MM.1S (cell line): ENCODE results near the gene H1-8.

Experiments
- DNase-seq: peaks from one replicate; pipeline ENCODE4 v3.0.0-alpha.2; 2015
- H2AFZ ChIP-seq: fragments of 300-600 bp; sonication (generic); 2 replicates; pipeline ENCODE4 v1.6.0; 2016; ENCODE audit warnings: antibody characterized with exemption, low read length
- H3F3A ChIP-seq: fragments of 300-600 bp; sonication (generic); 2 replicates; pipeline ENCODE4 v1.6.1; 2016; ENCODE audit warnings: mild to moderate bottlenecking, antibody characterized with exemption, low read length, moderate library complexity, mixed read lengths; ENCODE audit not compliant: insufficient read depth
- H3K27ac ChIP-seq: fragments of 300-600 bp; sonication (generic); 2 replicates; pipeline ENCODE4 v1.5.1; 2016; ENCODE audit warnings: mild to moderate bottlenecking, low read length
- H3K27me3 ChIP-seq: fragments of 300-600 bp; sonication (generic); replicated peaks from 2 replicates; pipeline ENCODE4 v1.6.0; 2016; ENCODE audit warnings: low read length; ENCODE audit not compliant: insufficient read depth
- H3K36me3 ChIP-seq: fragments of 300-600 bp; sonication (generic); replicated peaks from 2 replicates; pipeline ENCODE4 v1.6.1; 2016; ENCODE audit warnings: mild to moderate bottlenecking, low read length, mixed read lengths; ENCODE audit not compliant: insufficient read depth
- H3K4me1 ChIP-seq: fragments of 300-600 bp; sonication (generic); 2 replicates; pipeline ENCODE4 v1.6.1; 2016; ENCODE audit warnings: low read length, mixed read lengths
- H3K4me2 ChIP-seq: fragments of 300-600 bp; sonication (generic); 2 replicates; pipeline ENCODE4 v1.6.0; 2016; ENCODE audit warnings: low read depth, low read length
- H3K4me3 ChIP-seq: fragments of 300-600 bp; sonication (generic); 2 replicates; pipeline ENCODE4 v1.5.1; 2016; ENCODE audit warnings: low read length, mixed read lengths
- H3K79me2 ChIP-seq: fragments of 300-600 bp; sonication (generic); 2 replicates; pipeline ENCODE4 v1.6.1; 2016; ENCODE audit warnings: mixed run types, low read length, mixed read lengths
- H3K9ac ChIP-seq: fragments of 300-600 bp; sonication (generic); 2 replicates; pipeline ENCODE4 v1.6.1; 2016; ENCODE audit warnings: low read length, mixed read lengths
- H3K9me2 ChIP-seq: fragments of 300-600 bp; sonication (generic); replicated peaks from 2 replicates; pipeline ENCODE4 v1.6.1; 2016; ENCODE audit warnings: mild to moderate bottlenecking, low read length, mixed read lengths; ENCODE audit not compliant: insufficient read depth
- H3K9me3 ChIP-seq: fragments of 300-600 bp; sonication (generic); replicated peaks from 2 replicates; pipeline ENCODE4 v1.6.1; 2016; ENCODE audit warnings: mild to moderate bottlenecking, low read length, mixed read lengths; ENCODE audit not compliant: insufficient read depth
- H4K20me1 ChIP-seq: fragments of 300-600 bp; sonication (generic); 2 replicates; pipeline ENCODE4 v1.6.1; 2016; ENCODE audit warnings: mild to moderate bottlenecking, low read length, moderate library complexity, mixed read lengths; ENCODE audit not compliant: insufficient read depth
- CTCF ChIP-seq: fragments of 300-600 bp; sonication (generic); IDR thresholded peaks from 2 replicates; pipeline ENCODE4 v1.5.1; 2016; ENCODE audit warnings: antibody characterized with exemption, low read length, mixed read lengths
- EZH2 ChIP-seq: fragments of 300-600 bp; sonication (generic); optimal IDR thresholded peaks from 2 replicates; pipeline ENCODE3; 2017; ENCODE audit warnings: low read depth, mild to moderate bottlenecking, antibody characterized with exemption, low read length, mixed read lengths
- EZH2phosphoT487 ChIP-seq: fragments of 300-600 bp; sonication (generic); IDR thresholded peaks from 2 replicates; pipeline ENCODE4 v1.6.1; 2018; ENCODE audit warnings: antibody characterized with exemption, low read length

Gene H1-8

DNA sequence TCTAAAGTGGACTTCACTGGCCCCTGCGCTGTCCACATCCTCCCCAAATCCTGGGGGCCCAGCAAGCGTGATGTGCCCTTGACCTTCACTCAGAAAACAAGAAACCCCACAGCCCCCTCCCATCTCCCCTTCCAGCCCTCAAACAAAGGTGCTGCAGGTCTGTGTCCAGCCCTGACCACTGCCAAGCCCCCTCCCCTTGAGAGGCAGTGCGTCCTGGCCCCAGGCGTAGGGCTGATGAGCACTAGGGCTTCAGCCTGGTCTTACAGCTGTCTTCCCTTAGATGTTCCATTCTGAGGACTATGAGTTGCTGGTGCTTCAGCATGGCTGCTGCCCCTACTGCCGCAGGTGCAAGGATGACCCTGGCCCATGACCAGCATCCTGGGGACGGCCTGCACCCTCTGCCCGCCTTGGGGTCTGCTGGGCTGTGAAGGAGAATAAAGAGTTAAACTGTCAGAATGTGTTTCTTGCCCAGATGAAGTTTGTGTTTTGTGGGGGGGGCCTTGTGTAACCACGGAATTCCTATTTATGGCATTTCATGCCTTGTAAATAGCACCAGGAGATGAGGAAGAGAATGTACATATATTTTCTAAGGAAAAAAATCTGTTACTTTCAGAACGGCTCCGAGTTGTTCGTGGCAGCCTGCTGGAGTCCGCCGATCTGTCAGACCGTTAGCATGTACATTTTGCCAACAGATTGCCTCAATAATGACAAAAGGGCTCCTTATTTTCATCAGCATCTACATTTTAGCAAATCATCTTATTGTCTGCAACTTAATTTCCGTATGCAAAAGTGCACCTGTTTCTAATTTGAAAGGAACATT, 22.9 kb upstream of the H1-8 start:
- DNase-seq = no peak
- Histone ChIP-seq H3K36me3 (no peaks in the 10 kb centered on the region), H2AFZ (no peak overlapping the region), H3K9me2 (no peaks in the 10 kb centered on the region), H4K20me1 (no peaks in the 10 kb centered on the region), H3K4me3 (no peak overlapping the region), H3K9ac (no peak overlapping the region), H3K9me3 (no peaks in the 10 kb centered on the region), H3K27me3 (no peaks in the 10 kb centered on the region), H3K27ac (no peak overlapping the region), H3K79me2 (no peaks in the 10 kb centered on the region), H3K4me2 (no peak overlapping the region), H3F3A (no peaks in the 10 kb centered on the region), H3K4me1 (no peaks in the 10 kb centered on the region)
- TF ChIP-seq EZH2 (no peak), EZH2phosphoT487 (no peak), CTCF (no peak)

GRCh38 chr3:129520960-129521359, 22.0 kb upstream of the H1-8 start:
- Histone ChIP-seq H3K4me3 (no peak overlapping the region), H3K79me2 (no peaks in the 10 kb centered on the region)
- DNase-seq = no peak

GRCh38 chr3:129521611-129522010, 21.4 kb upstream of the H1-8 start:
- no peaks in the 10 kb centered on the region for H3K36me3 ChIP-seq
- no peak overlapping the region for H3K4me2 ChIP-seq
- no peaks in the 10 kb centered on the region for H3K9me3 ChIP-seq
- H3K9ac ChIP-seq = no peak overlapping the region
- H3K9me2 ChIP-seq = no peaks in the 10 kb centered on the region
- no peaks in the 10 kb centered on the region for H3F3A ChIP-seq
- DNase-seq = no peak
- no peak for TF ChIP-seq CTCF
- TF ChIP-seq EZH2 = no peak
- TF ChIP-seq EZH2phosphoT487 = no peak
- no peak overlapping the region for H2AFZ ChIP-seq
- H3K4me3 ChIP-seq = no peak overlapping the region
- no peaks in the 10 kb centered on the region for H4K20me1 ChIP-seq
- H3K27me3 ChIP-seq = no peaks in the 10 kb centered on the region
- H3K27ac ChIP-seq = no peak overlapping the region
- H3K79me2 ChIP-seq = no peaks in the 10 kb centered on the region
- no peaks in the 10 kb centered on the region for H3K4me1 ChIP-seq

More at GRCh38 chr3:129520960-129521359, 22.0 kb upstream of the H1-8 start:
- Histone ChIP-seq H3F3A (no peaks in the 10 kb centered on the region), H3K4me2 (no peak overlapping the region), H3K27ac (no peak overlapping the region), H3K4me1 (no peaks in the 10 kb centered on the region), H2AFZ (no peak overlapping the region), H3K27me3 (no peaks in the 10 kb centered on the region), H3K36me3 (no peaks in the 10 kb centered on the region), H3K9me3 (no peaks in the 10 kb centered on the region), H4K20me1 (no peaks in the 10 kb centered on the region), H3K9ac (no peak overlapping the region), H3K9me2 (no peaks in the 10 kb centered on the region)
- TF ChIP-seq EZH2phosphoT487 (no peak), CTCF (no peak), EZH2 (no peak)
